ENCODE data around the gene CHRNB4. TPM values are rescaled to one million over a fixed set of nuclear protein-coding genes. Genes with fewer than 3 reads are reported as not detected.

CHRNB4 gene
- total RNA-seq, 1 experiment from 2014 or later = 1.3 TPM

DNA sequence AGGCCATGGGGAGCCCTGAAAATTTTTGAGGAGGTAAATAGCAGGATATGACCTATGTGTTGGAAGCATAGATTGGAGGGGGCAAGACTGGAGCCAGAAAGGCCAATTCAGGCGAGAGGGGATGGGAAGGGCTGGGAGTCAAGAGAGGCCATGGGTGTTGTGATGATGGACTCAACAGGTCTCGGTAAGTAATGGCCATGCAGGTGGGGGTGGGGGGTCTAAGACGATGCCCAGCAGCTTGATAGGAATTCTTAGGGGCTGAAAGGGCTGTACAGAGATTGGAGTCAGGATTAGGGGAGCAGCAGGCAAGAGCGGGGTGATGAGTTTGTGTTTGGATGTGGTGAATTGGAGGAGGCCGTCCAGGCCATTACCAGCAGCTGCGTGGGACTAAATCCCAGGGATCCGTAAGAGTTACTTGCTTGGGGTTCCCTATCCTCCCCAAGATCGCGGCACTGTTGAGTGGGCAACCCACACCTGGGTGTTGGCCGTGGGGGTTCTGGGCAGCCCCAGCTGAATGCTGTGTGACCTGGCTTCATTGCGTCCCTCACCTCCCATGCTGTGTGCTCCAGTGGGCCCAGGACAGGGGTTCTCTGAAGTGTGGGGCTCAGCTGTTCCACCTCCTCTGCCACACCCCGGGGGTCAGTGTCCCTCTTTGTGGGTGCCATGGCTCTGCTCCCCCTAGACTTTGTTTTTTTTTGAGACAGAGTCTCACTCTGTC, 41.8 kb upstream of the CHRNB4 start:
- H3K27me3 Mint-ChIP-seq (ENCODE audit: insufficient read depth, unreplicated experiment) = no peaks in the 10 kb centered on the region
- intact Hi-C loops (cut with micrococcal nuclease; ENCODE audit: unreplicated experiment) = no loop called here
- H3K9me3 Mint-ChIP-seq (ENCODE audit: unreplicated experiment) = no peaks in the 10 kb centered on the region
- no peaks in the 10 kb centered on the region for H3K36me3 Mint-ChIP-seq (ENCODE audit: insufficient read depth, unreplicated experiment)
- H3K4me1 Mint-ChIP-seq (ENCODE audit: low read depth, unreplicated experiment) = no peaks in the 10 kb centered on the region
- H3K27ac Mint-ChIP-seq (ENCODE audit: unreplicated experiment) = no peak overlapping the region
- CTCF ChIA-PET = no interaction called here
- no peaks in the 10 kb centered on the region for H3K9me3 ChIP-seq
- no peak overlapping the region for H3K4me3 ChIP-seq (ENCODE audit: low read depth, low read length)
- TF ChIP-seq, protein P1, sequence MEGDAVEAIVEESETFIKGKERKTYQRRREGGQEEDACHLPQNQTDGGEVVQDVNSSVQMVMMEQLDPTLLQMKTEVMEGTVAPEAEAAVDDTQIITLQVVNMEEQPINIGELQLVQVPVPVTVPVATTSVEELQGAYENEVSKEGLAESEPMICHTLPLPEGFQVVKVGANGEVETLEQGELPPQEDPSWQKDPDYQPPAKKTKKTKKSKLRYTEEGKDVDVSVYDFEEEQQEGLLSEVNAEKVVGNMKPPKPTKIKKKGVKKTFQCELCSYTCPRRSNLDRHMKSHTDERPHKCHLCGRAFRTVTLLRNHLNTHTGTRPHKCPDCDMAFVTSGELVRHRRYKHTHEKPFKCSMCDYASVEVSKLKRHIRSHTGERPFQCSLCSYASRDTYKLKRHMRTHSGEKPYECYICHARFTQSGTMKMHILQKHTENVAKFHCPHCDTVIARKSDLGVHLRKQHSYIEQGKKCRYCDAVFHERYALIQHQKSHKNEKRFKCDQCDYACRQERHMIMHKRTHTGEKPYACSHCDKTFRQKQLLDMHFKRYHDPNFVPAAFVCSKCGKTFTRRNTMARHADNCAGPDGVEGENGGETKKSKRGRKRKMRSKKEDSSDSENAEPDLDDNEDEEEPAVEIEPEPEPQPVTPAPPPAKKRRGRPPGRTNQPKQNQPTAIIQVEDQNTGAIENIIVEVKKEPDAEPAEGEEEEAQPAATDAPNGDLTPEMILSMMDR (IDR thresholded peaks at IDR 0.05; ENCODE audit: insufficient read depth in 1 of 2, low read depth in 1 of 2, low read length in 1 of 2, severe bottlenecking in 1 of 2, unreplicated experiment in 1 of 2) = no peak
- no peaks in the 10 kb centered on the region for H3K4me1 ChIP-seq
- no peaks in the 10 kb centered on the region for H3K27me3 ChIP-seq (replicated peaks; ENCODE audit: control insufficient read depth, insufficient read depth, low read length)
- H3K4me3 Mint-ChIP-seq (ENCODE audit: unreplicated experiment) = no peak overlapping the region
- DNase-seq = no peak
- no TSS peak for BruUV-seq (replicated peaks)
- no peaks in the 10 kb centered on the region for H3K36me3 ChIP-seq (ENCODE audit: control insufficient read depth, insufficient read depth, low read length)
- POLR2A ChIA-PET = no interaction called here

DNA sequence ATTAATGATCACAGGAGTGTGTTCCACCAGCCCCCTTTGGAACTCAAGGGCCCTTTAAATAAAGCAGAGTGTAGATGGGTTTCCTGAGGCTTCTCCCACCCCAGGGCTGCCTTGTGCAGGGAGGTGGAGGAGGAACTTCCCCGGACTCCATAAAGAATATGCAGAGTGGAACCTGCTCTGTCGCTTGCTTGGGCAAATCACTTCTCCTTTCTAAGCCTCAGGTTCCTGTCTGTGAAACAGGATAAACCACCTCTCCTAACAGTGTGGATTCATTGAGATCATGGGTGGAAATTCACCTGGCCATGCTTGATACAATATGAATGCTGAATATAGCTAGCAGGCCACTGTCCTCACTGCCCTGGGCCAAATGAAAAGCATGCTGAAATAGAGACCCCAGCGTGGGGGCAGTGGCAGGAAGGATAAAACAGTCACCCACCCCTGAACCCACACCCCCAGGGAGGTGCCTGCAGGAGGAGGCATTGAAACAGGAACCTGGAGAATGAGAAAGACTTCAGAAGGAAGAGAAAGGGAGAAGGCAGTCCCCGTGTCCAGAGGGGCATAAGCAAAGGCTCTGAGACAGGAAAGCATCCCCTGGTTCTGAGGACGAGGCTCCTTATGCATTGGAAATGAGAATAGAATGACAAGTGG, 41.1 kb upstream of the CHRNB4 start:
- no peaks in the 10 kb centered on the region for H3K4me1 Mint-ChIP-seq (ENCODE audit: low read depth, unreplicated experiment)
- H3K9me3 ChIP-seq = no peaks in the 10 kb centered on the region
- H3K27me3 ChIP-seq (replicated peaks; ENCODE audit: control insufficient read depth, insufficient read depth, low read length) = no peaks in the 10 kb centered on the region
- TF ChIP-seq, protein P1 (IDR thresholded peaks at IDR 0.05; ENCODE audit: insufficient read depth in 1 of 2, low read depth in 1 of 2, low read length in 1 of 2, severe bottlenecking in 1 of 2, unreplicated experiment in 1 of 2) = no peak
- H3K36me3 Mint-ChIP-seq (ENCODE audit: insufficient read depth, unreplicated experiment) = no peaks in the 10 kb centered on the region
- H3K27ac Mint-ChIP-seq (ENCODE audit: unreplicated experiment) = no peak overlapping the region
- no peaks in the 10 kb centered on the region for H3K36me3 ChIP-seq (ENCODE audit: control insufficient read depth, insufficient read depth, low read length)
- no peak overlapping the region for H3K4me3 Mint-ChIP-seq (ENCODE audit: unreplicated experiment)
- no peaks in the 10 kb centered on the region for H3K4me1 ChIP-seq
- ChIA-PET CTCF (no interaction called here), POLR2A (no interaction called here)
- intact Hi-C loops (cut with micrococcal nuclease; ENCODE audit: unreplicated experiment) = no loop called here
- H3K4me3 ChIP-seq (ENCODE audit: low read depth, low read length) = no peak overlapping the region
- no TSS peak for BruUV-seq (replicated peaks)
- H3K27me3 Mint-ChIP-seq (ENCODE audit: insufficient read depth, unreplicated experiment) = no peaks in the 10 kb centered on the region
- no peaks in the 10 kb centered on the region for H3K9me3 Mint-ChIP-seq (ENCODE audit: unreplicated experiment)
- no peak for DNase-seq

DNA sequence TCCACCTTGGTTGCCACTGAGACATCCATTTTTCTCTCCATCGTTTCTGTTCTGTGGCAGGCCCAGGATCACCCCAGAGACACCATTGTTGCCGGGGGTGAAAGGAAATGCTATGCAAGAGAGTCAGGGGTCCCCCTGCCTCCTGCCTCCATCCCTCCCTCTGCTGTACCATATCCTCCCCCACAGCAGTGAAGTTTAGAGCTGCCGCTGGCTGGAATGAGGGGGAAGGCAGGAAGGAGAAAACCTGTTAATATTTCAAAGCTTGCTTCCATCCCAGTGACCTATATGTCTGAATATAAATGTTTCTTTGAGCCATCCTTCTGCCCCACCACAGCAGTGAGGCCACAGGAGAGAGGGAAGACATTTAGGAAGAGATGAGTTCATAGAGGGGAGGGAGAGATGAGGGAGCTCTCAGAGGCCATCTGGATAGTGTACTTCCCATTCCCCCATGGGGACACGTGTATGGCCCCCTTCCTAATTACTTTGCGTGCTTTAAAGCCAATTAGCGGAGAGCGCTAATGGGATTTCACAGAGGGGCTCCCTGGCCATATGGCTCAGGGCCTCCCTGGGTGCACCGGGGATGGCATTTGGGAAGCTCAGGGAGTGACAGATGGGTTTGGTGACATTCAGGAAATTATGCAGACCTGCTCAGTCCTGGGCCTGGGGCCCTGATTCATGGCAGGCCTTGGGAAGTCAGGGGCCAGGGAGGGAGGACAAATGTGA, 40.4 kb upstream of the CHRNB4 start:
- CTCF ChIA-PET = no interaction called here
- intact Hi-C loops (cut with micrococcal nuclease; ENCODE audit: unreplicated experiment) = no loop called here

More for the DNA sequence above, 40.4 kb upstream of the CHRNB4 start:
- Histone ChIP-seq H3K4me3 (ENCODE audit: low read depth, low read length) (no peak overlapping the region), H3K27me3 (replicated peaks; ENCODE audit: control insufficient read depth, insufficient read depth, low read length) (no peaks in the 10 kb centered on the region), H3K9me3 (no peaks in the 10 kb centered on the region), H3K36me3 (ENCODE audit: control insufficient read depth, insufficient read depth, low read length) (no peaks in the 10 kb centered on the region), H3K4me1 (no peaks in the 10 kb centered on the region)
- Mint-ChIP-seq H3K27me3 (ENCODE audit: insufficient read depth, unreplicated experiment) (no peaks in the 10 kb centered on the region), H3K4me3 (ENCODE audit: unreplicated experiment) (no peak overlapping the region), H3K27ac (ENCODE audit: unreplicated experiment) (no peak overlapping the region), H3K9me3 (ENCODE audit: unreplicated experiment) (no peaks in the 10 kb centered on the region), H3K36me3 (ENCODE audit: insufficient read depth, unreplicated experiment) (no peaks in the 10 kb centered on the region), H3K4me1 (ENCODE audit: low read depth, unreplicated experiment) (no peaks in the 10 kb centered on the region)
- POLR2A ChIA-PET = no interaction called here
- no TSS peak for BruUV-seq (replicated peaks)
- TF ChIP-seq, protein P1 (IDR thresholded peaks at IDR 0.05; ENCODE audit: insufficient read depth in 1 of 2, low read depth in 1 of 2, low read length in 1 of 2, severe bottlenecking in 1 of 2, unreplicated experiment in 1 of 2) = no peak
- no peak for DNase-seq
